Nephron progenitor cell (in vitro differentiated cells): ENCODE results near the gene UBE2L3.

ENCODE experiments used
- DNase-seq: peaks from one replicate; pipeline ENCODE4 v3.0.0; 2021
- H3K27ac Mint-ChIP-seq: 2 replicates; pipeline ENCODE4 v1.8.0; 2021; ENCODE audit warnings: mild to moderate bottlenecking, moderate library complexity, mixed read lengths
- H3K27me3 Mint-ChIP-seq: 2 replicates; pipeline ENCODE4 v1.8.0; 2021; ENCODE audit warnings: mild to moderate bottlenecking, low read depth, mixed read lengths; ENCODE audit not compliant: poor library complexity
- H3K36me3 Mint-ChIP-seq: 2 replicates; pipeline ENCODE4 v1.8.0; 2021; ENCODE audit warnings: low read depth, mixed read lengths
- H3K4me1 Mint-ChIP-seq: 2 replicates; pipeline ENCODE4 v1.8.0; 2021; ENCODE audit warnings: mixed read lengths
- H3K4me3 Mint-ChIP-seq: 2 replicates; pipeline ENCODE4 v1.8.0; 2021; ENCODE audit warnings: mild to moderate bottlenecking, moderate library complexity, mixed read lengths
- H3K9me3 Mint-ChIP-seq: 2 replicates; pipeline ENCODE4 v1.8.0; 2021; ENCODE audit warnings: mild to moderate bottlenecking, moderate library complexity, mixed read lengths
- CTCF ChIP-seq: fragments of 200-600 bp; sonication (generic); IDR thresholded peaks from 2 replicates; pipeline ENCODE4 v1.5.0; 2021; ENCODE audit warnings: antibody characterized with exemption

Gene UBE2L3

GRCh38 chr22:21646608-21647590, 79.4 kb downstream of the UBE2L3 start:
- peaks cover 53% of the 10 kb centered on the region for H3K4me1 Mint-ChIP-seq

GRCh38 chr22:21650280-21650679, 82.8 kb downstream of the UBE2L3 start:
- Mint-ChIP-seq H3K9me3 (no peaks in the 10 kb centered on the region), H3K27me3 (peaks cover 5% of the 10 kb centered on the region), H3K4me3 (peak overlapping the region; percentile 96), H3K4me1 (peaks cover 57% of the 10 kb centered on the region), H3K36me3 (peaks cover 23% of the 10 kb centered on the region), H3K27ac (peak overlapping the region; percentile 93)
- DNase-seq, result no peak
- TF ChIP-seq CTCF, result no peak

More at GRCh38 chr22:21646608-21647590, 79.4 kb downstream of the UBE2L3 start:
- Mint-ChIP-seq H3K9me3 (no peaks in the 10 kb centered on the region), H3K27me3 (peaks cover 6% of the 10 kb centered on the region), H3K36me3 (peaks cover 24% of the 10 kb centered on the region), H3K4me3 (peak overlapping the region; percentile 40), H3K27ac (peak overlapping the region; percentile 45)
- DNase-seq, result peak; percentile 78
- TF ChIP-seq CTCF, result peak; percentile 86

- no peak for DNase-seq
- Mint-ChIP-seq H3K4me1 (peaks cover 58% of the 10 kb centered on the region), H3K9me3 (no peaks in the 10 kb centered on the region), H3K4me3 (peak overlapping the region; percentile 96), H3K36me3 (peaks cover 23% of the 10 kb centered on the region), H3K27ac (peak overlapping the region; percentile 97), H3K27me3 (peaks cover 5% of the 10 kb centered on the region)
- no peak for TF ChIP-seq CTCF
Measured at GRCh38 chr22:21650823-21651520, 83.5 kb downstream of the UBE2L3 start.

- peaks cover 18% of the 10 kb centered on the region for H3K36me3 Mint-ChIP-seq
- no peak for DNase-seq
- peak overlapping the region; percentile 96 for H3K4me3 Mint-ChIP-seq
- no peak for TF ChIP-seq CTCF
- H3K4me1 Mint-ChIP-seq, result peaks cover 60% of the 10 kb centered on the region
- peaks cover 5% of the 10 kb centered on the region for H3K27me3 Mint-ChIP-seq
- no peaks in the 10 kb centered on the region for H3K9me3 Mint-ChIP-seq
- H3K27ac Mint-ChIP-seq, result peak overlapping the region; percentile 97
Measured at GRCh38 chr22:21651521-21652009, 84.1 kb downstream of the UBE2L3 start.

GRCh38 chr22:21652010-21652546, 84.6 kb downstream of the UBE2L3 start:
- TF ChIP-seq CTCF, result no peak
- peak overlapping the region; percentile 96 for H3K4me3 Mint-ChIP-seq
- no peaks in the 10 kb centered on the region for H3K9me3 Mint-ChIP-seq
- H3K4me1 Mint-ChIP-seq, result peaks cover 60% of the 10 kb centered on the region
- H3K27ac Mint-ChIP-seq, result peak overlapping the region; percentile 97
- H3K27me3 Mint-ChIP-seq, result peaks cover 8% of the 10 kb centered on the region
- peak; percentile 92 for DNase-seq
- H3K36me3 Mint-ChIP-seq, result peaks cover 14% of the 10 kb centered on the region
